C4-2B (cell line): ENCODE data around the gene PLXDC1.
A peak's percentile ranks its signal among the peaks of the same experiment; 100 is the strongest.

Experiments used
- H3K27ac ChIP-seq: fragments of 450-650 bp; 2 replicates; pipeline ENCODE4 v1.5.1; 2017
- ZFX ChIP-seq: fragments of 450-650 bp; IDR thresholded peaks from 2 replicates; pipeline ENCODE4 v1.6.1; 2017
- TF ChIP-seq, protein P1 (sequence below): fragments of 450-650 bp; conservative IDR thresholded peaks from 2 replicates; pipeline ENCODE4 v1.5.1; 2017; ENCODE audit warnings: mild to moderate bottlenecking

The PLXDC1 gene

DNA sequence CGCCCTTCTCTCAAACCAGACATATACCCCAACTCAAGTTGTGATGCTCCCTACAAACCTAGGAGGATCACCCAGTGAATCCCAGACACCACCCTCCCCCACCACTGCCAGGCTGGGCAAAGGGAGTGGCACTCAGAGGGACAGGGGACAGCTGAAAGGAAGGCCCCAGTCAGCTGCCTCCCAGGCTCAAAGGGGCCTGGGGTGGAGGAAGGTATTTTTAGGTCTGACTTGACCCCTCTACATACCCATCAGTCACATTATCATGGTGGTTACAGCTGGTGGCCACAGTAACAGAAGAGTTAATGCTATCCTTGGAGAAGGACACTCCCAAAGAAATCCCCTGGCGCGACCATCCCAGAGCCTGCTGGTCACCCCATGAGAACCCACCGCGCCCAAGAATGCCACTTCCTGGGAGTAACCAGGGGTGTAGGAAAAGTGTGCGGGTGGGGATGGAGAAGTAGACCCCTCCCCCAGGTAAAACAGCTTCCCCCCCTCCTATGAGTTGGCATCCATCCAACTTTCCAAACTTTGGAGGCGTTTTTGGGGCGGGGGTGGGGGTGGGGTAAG, 44.9 kb upstream of the PLXDC1 start:
- TF ChIP-seq, protein P1, sequence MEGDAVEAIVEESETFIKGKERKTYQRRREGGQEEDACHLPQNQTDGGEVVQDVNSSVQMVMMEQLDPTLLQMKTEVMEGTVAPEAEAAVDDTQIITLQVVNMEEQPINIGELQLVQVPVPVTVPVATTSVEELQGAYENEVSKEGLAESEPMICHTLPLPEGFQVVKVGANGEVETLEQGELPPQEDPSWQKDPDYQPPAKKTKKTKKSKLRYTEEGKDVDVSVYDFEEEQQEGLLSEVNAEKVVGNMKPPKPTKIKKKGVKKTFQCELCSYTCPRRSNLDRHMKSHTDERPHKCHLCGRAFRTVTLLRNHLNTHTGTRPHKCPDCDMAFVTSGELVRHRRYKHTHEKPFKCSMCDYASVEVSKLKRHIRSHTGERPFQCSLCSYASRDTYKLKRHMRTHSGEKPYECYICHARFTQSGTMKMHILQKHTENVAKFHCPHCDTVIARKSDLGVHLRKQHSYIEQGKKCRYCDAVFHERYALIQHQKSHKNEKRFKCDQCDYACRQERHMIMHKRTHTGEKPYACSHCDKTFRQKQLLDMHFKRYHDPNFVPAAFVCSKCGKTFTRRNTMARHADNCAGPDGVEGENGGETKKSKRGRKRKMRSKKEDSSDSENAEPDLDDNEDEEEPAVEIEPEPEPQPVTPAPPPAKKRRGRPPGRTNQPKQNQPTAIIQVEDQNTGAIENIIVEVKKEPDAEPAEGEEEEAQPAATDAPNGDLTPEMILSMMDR, result no peak
- TF ChIP-seq ZFX, result no peak
- peak overlapping the region; percentile 75 for H3K27ac ChIP-seq

DNA sequence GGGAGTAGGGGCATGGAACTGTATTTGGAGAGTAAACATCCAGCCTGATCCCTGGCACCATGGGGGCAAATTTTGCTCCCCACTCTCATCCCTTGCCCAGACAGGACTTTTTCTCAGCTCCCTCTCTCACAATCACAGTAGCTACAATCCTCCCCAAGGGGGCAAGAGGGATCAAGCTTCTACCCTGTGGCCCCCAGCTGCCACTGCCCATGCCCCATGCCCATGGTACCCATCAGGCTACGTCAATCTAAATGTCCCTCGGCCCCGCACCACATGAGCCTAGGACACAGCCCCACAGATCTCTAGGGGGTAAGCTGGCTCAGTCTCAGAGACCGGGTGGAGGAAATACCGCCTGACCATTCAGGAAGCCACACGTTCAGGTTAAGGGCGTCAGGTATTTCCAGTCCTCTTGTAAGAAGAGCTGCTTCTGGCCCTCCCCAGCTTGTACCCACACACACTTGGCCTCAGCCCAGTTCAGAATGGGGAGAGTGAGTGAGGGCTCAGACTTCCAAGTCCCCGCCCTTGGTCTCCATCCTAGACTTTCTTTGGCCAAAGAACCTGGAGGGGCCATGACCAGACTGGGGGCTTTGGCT, 44.2 kb upstream of the PLXDC1 start:
- H3K27ac ChIP-seq, result peak overlapping the region; percentile 75
- TF ChIP-seq ZFX, result no peak
- TF ChIP-seq, protein P1, result no peak

DNA sequence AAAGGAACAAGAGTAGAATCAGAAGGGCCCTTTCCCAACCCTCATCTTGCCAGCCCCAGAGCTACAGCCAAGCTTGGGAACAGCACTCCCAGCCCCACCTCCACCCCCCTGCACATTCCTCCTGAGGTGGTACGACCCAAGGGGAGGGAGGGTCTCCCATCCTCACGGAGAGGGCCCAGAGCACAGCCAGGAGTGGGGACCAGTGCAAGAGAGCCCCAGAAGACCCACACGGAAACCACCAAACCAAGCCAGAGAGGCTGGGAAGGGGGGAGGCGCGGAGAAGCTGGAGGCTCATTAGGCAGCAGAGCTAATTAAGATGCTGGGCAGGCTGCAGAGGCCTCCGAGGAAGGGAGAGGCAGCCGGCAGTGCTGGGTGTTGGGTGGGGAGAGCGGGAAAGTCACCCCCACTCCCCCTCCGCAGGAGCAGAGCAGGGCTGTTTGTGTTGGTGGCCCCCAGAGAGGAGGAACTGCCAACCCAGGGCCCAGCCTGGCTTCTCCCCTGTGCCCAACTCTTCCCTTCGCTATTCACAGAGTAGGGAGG, 43.6 kb upstream of the PLXDC1 start:
- H3K27ac ChIP-seq, result peak overlapping the region; percentile 75
- TF ChIP-seq ZFX, result no peak
- TF ChIP-seq, protein P1, result no peak

DNA sequence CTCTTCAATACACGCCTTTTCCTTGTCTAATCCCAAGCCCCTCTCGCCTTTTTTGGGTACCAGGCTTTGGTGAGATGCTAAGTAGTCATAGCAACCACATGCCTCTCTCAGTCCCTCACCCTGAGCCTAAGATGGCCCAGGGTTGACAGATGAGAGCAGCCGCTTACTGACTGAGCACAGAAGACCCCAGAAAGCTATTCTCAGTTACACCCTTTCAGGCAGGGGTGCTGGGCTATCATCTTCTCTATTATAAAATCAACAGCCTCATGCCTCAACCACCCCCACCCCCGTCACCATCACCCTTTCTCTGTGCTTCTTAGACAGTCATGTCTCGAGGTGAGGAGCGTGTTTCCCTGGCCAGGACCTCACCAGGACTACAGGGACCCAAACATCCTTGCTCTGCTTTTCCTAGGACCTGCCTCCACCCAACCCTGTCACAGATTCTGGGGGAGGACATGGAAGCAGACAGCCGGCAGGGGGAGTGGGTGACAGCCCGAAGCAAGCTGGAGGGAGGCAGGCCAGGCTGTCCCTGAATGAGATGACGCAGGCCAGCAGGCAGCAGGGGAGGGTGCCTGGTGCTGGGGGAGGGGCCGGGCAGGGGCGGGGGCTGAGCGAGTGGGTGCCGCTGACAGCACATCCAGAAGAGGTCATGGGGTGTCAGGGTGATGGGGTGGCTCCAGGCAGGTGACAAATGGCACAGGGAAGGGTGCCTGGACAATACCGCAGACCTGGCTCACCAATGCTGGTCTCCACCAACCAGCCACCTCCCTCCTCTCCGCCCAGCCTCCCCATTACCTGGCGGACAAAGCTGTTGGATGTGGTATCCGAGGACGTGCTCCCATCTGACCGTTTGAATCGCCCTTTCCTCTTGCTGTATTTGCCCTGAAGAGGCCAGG, 42.9 kb upstream of the PLXDC1 start:
- H3K27ac ChIP-seq, result no peak overlapping the region
- TF ChIP-seq, protein P1, result no peak
- no peak for TF ChIP-seq ZFX

DNA sequence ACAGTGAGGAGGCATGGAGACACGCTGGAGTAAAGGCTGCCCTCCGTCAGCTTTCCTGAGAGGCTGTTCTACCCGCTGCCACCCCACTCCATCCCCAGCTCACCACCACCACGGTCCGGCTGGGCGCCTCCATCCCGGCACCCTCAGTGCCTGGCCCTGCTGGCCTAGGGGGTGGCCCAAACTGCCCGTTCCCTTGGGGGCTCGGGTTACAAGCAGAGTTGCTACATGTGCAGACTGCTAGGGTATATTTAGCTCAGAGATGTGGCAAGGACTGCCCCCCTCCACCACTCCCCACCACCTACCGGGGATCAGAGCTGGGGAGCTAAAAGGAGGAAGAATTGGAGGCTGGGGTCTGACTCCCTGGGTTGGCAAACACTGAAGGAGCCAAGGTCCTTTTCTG, 41.9 kb upstream of the PLXDC1 start:
- TF ChIP-seq, protein P1, result no peak
- no peak for TF ChIP-seq ZFX
- H3K27ac ChIP-seq, result no peak overlapping the region

DNA sequence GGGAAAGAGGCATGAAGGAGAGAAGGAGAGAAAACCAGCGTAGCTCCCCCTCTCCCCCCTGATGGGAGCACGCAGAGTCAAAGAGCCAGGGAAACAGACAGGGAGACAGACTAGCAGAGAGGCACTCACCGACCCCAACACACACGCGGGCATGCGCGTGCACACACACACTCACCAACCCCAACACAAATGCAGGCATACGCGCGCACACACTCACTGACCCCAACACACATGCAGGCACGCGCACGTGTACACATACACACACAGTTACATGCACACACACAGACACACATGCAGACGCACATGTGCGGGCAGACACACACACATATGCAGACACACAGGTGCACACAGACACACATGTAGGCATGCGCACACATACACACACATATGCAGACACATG, 41.5 kb upstream of the PLXDC1 start:
- no peak for TF ChIP-seq ZFX
- TF ChIP-seq, protein P1, result no peak
- no peak overlapping the region for H3K27ac ChIP-seq
